CD4-positive, alpha-beta T cell treated with Interleukin-6 for 4 hours (primary cell): ENCODE results near the gene SLC2A2.

ENCODE experiments used
- DNase-seq: peaks from one replicate; pipeline ENCODE4 v3.0.0-alpha.2; 2020; ENCODE audit warnings: mixed read lengths

Gene SLC2A2

DNA sequence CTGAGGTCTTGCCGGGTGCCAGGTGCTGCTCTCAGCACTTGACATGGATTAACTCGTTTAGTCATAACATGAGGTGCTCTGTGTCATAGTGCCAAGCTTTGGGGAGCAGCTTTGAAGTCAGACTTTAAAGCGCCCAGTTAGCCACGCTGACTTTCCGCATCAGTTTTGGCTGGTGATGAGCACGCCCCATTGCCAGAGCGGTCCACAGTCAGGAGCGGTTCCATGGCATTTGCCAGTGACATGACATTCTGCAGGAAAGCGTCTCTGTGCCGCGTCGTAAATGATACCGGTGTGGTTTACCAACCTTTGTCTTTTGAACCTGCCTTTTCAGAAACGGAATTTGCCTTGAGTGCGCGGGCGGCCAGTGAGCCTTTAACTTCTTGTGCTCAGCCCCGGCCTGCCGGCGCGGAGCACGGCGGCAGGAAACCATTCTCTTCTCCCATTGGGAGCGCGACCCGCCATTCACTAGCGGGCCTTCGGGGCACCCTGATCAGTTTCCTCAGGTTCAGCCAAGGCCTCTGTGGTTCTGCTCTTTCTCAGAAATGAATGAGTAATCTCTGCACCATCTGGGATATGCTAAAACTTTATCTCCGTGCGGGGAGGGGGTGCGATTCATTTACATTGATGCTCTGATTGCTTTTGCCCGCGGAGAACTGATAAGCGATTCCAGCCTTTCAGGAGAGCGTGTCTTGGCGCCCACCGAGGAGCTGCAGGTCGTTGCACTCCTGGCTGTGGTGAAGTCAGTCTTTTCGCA lies 1.7 kb upstream of the SLC2A2 start:
- DNase-seq: peak; percentile 3

DNA sequence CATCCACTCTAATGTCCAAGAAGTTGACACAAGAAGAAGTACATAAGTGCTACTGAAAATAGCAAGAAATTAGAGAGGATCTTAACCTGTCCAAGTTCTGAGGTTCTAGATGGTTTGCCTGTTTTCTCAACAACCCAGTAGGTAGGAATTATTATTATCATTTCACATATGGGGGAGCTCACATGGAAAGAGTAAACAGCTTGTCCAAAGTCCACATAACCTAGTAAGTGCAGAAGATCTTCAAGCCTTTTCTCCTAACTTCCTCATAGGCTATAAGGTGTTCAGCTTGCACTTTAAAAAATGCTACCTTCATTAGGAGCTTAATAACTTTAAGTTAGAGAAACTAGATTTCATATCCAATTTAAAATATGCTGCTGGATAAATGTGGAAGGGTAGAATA lies 3.0 kb downstream of the SLC2A2 start:
- no peak for DNase-seq

DNA sequence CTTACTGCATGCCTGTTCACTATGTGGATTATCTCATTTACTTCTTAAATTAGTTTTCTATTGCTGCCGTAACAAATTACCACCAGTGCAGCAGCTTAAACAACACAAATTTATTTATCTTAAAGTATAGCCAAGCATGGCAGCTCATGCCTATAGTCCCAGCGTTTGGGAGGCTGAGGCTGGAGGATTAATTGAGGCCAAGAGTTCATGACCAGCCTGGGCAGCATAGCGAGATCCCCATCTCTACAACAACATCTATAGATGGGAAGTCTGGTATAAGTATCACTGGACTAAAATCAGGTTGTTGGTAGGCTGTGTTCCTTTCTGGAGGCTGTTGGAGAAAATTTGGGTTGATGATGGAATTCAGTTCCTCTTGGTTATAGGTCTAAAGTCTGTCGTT lies 5.1 kb downstream of the SLC2A2 start:
- no peak for DNase-seq

DNA sequence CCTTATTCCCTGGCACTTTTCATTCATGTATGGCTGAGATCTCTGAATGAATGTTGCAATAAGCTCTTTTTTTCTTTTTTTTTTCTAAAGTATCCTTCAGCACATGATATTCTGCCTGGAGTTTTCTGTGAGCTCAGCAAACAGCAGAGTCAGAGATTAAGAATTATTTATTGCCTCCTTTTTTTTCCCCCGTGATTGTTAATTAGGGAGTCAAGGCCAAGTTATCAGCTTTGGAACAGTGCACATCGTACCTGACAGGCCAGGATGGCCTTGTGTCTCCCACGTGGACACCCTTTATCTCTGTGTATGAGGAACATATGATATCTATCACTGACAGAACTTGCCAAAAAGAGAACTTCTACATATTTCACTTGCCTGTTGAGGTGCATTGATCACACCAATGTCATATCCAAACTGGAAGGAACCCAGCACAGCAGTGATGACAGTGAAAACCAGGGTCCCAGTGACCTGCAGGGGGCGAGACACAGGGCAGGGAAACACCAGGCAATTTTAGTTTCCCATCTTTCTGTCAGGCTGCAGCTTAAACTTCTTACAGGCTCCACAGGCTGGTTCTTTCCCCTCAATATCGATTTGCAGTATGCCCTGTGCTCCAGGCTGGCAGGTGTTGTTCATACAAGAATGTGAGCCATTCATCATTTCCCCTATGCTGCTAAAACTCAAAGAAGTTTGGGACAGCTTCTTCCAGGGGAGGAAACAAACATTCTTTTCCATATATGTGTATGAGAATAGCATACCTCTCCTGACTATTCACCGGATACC lies 8.2 kb downstream of the SLC2A2 start:
- no peak for DNase-seq

DNA sequence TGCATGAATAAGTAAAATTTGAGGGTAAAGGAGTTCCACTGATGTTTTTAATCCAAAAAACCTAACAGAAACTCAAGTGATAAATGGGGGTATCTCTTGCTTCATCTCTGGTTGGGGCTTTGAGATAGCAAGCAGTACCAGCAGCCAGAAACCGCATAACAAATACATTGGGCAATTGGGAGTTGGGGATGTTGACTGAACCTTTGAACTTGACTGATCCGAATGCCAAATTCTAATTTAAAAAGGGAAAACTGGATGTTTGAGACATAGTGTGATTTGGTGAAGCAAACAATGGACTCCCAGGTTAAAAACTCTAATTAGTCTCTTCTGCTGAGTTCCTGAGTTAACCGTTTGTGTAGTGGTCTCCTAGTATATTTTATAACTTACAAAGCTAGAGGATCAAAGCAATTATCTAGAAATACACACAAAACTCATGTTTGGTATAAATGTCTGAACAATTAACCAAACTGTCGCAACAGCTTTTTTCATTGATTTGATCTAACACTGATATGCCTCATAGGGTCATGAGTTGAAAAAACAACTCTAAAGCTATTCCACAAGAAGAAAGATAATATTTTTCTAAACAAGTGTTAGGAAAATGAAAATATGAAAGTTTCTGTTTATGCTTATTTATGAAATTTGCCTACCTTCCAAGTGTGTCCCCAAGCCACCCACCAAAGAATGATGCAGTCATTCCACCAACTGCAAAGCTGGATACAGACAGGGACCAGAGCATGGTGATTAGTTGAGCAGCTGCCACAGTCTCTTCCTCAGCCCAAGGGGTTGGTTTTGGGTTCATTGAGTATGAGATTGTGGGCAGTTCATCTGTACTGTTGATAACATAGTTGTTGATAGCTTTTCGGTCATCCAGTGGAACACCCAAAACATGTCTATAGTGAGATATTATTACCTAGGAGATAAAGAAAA lies 12.4 kb downstream of the SLC2A2 start:
- DNase-seq: no peak

DNA sequence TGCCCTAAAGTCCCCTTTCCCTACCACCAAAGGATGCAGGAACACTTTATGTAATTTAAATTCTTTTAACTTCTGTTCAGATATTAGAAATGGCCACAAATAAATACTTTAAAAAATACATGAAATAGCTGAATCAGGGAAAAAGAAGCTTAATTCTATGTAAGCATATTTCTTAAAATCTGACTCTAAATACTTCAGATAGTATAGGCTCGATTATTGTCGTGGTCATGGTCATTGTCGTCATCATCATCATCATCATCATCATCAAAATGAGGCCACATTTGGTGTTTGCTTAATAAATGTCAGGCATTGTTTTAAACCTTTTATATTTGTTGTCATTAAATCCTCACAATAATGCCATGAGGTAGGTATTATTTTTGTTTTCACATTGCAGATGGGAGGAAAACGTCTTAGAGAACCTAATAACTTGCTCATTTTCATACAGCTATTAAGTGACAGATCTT lies 14.6 kb downstream of the SLC2A2 start:
- no peak for DNase-seq

DNA sequence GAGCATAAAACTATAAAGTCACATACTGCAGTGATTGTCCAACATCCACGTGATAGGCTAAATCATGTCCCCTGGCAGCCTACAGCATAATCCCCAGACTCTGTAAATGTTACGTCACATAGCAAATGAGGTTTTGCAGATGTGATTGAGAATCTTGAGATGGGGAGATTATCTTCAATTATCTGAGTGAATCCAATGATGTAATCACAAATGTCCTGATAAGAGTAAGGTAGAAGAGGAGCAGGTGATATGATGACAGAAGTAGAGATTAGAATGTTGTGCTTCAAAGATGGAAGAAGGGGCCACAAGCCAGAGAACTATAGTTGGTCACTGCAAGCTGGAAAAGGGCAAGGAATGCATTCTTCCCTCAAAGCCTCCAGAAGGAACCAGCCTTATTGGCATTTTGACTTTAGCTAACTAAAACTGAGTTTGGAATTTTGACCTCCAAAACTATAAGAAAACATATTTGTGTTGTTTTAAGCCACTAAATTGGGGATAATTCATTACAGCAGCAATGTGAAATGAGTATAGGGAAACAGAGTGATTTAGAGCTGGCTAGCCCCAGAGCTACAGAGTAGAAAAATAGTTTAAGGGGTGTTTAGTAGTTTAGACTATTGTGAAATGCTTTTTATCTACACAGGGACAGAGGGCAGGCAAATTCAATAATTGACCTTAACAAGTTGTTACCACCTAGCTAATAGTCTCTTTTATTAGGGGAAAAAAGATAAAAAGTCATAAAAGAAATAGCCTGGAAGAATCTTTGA lies 15.2 kb downstream of the SLC2A2 start:
- no peak for DNase-seq

DNA sequence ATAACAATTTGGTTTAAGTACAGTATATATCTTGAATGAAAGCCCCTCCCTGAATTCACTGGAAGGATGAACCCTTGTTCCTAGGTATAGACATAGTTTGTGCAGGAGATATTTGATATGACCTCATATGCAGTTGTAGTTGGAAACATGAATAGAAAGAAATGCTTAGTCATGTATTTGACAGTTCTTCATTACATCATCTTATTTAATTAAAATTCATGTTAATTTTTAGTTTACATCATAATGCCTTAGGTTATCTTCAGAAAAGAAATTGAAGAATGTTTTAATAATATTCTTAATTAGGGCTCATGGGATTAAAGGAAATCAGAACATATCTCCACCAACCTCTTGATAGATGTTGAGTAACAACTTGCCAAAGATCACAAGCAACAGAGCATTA lies 19.2 kb downstream of the SLC2A2 start:
- DNase-seq: no peak

DNA sequence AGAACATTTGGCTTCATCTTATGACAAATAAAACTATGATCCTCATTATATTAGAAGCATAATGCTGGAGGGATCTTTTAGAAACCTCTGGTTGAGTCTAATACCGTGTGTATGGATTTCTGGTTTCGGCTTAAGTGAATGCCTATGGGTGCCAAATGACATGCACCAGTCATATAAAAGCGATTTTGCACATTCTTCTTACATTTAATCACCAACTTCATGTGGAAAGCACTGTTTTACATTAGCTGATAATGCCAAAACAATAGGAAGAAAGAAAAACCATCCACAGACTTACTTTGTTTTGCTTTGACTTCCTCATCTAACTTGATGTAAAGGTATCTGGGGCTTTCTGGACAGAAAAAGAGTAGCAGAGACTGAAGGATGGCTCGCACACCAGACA lies 20.9 kb downstream of the SLC2A2 start:
- no peak for DNase-seq

DNA sequence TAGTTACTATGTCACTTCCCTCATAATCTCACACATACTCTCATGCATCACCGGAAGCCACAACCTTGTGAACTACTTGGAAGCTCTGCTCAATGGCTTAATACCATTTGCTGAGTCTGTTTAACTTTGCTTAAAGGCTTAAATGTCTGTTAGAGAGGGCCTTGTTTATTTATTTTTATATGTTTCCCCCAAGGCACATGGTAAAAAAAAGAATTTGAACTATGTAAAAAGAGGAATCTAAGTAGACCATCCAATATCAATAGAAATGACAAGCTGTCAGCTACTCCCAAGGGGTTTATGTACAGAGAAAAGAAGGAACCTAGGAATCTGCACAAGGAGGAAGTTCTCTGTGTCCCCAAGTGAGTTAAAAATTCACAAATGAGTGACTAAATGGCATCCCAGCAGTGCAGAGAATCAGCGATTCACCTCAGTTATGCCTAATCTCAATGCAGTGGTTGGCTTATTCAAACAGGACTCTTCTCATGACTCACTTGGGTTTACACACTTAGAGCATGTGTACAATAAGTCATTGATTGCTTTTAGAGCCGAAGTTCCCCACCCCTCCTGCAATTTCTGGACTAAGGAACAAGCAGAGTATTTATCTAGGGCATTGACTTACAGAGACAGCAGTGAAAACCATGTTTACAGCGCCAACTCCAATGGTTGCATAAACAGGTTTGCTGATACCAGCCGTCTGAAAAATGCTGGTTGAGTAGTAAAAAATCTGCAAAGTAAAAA lies 24.4 kb downstream of the SLC2A2 start:
- no peak for DNase-seq

DNA sequence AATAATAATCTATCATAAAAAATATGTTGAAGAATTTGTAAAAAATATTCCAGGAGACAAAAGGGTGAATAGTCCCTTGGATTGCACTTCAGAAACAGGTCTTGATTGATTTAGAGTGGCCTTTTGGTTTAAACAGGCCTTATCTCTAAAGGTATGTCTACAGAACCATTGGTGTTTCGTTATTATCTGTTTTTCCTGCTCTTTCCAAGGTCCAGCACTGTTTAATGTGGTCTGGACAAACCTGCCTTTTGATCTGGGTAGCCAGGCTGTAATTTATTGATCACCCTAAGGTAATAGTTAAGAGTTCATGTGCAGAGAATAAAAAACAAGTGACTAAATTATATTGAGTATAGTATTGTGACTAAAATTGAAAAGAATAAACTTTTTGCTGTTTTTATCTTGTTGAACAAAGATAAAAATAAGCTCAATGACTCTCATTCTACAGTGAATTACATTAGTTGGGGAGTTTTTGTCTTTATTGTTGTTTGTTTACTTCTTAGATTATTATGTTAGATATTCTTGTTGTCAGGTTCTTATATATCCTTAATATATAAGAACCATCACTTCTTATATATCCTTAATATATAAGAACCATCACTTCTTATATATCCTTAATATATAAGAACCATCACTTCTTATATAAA lies 25.1 kb downstream of the SLC2A2 start:
- no peak for DNase-seq

DNA sequence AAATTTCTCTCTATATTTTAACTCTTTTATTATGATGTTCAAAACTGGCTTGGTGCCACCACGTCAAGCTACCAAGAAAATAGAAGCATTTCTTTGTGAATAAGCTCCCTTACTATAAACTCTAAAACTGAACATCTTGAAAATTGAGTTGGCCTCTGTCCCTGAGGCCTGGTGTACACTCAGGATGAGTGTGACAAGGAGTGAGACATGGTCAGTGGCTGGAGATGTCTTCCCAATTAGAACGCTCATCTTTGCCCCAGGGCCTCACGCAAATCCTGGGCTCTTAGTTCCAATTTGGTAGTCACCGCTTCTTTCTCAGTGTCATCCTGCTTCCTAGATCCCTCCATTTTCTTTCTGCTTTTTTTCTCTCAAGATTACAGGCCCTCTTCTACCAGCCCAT lies 26.2 kb downstream of the SLC2A2 start:
- no peak for DNase-seq

DNA sequence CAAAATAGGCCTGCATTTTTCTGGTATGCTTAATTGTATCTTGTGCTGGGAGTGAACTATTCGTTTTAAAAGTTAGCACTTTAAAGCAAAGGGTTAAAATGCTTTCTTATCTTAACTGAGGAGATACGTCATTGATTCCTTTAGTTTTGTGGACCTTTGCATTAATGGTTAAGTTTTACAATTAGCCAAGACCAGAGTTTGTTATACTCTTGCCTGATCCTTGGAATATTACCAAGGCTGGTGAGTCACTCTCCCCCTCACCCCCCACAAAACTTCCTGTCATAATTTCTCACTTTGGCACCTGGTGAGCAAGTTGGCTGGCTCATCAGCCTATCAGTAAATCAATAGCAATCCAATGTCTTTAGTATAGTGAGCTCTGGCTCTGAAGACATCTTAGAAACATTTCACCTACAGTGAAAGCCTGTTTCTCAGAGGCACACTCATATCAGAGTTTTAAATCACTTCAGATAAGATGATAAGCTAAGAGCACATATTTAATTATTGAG lies 26.7 kb downstream of the SLC2A2 start:
- no peak for DNase-seq

DNA sequence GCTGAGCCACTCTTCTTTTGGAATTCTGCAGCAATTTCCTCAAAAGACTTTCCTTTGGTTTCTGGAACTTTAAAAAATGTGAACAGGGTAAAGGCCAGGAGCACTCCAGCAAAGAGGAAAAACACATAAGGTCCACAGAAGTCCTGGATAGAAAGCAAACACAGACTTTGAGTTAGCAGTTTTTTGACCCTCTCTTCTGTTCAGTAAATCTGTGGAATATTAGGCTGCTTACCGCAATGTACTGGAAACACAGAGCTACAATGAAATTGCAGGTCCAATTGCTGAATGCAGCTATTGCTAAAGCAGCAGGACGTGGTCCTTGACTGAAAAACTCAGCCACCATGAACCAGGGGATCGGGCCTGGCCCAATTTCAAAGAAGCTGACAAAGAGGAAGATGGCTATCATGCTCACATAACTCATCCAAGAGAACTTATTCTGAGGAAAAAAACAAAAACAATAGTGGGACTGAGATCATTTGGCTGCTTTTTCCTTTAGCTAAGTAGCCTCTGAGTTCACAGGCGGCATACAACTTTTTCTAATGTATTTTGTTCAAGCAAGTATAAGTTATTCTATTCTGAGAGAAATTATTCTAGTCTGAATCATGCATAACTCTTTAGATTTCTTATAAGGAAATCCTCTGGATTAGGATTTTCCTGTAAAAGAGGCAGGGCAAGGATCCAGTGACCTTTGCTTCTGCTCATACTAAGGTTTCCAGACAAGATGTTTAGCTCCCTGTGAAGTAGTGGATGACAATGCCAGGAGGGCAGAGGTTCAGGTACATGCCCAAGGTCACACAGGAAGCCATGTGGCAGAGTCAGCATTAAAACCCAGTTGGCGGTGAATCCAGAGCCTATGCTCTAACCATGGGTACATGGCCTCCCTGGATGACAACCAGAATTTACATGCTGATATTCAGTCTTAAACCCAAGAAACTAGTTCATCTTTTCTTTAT lies 28.3 kb downstream of the SLC2A2 start:
- DNase-seq: no peak

DNA sequence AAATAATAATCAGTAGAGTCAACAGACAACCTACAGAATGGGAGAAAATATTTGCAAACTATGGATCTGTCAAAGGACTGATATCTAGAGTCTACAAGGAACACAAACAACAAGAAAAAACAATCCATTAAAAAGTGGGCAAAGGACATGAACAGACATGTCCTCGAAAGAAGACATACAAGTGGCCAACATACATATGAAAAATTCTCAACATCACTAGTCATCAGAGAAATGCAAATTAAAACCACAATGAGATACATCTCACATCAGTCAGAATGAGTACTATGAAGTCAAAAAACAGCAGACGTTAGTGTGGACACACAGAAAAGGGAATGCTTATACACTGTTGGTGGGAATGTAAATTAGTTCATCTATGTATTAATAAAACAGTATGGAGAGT lies 33.7 kb downstream of the SLC2A2 start:
- no peak for DNase-seq

DNA sequence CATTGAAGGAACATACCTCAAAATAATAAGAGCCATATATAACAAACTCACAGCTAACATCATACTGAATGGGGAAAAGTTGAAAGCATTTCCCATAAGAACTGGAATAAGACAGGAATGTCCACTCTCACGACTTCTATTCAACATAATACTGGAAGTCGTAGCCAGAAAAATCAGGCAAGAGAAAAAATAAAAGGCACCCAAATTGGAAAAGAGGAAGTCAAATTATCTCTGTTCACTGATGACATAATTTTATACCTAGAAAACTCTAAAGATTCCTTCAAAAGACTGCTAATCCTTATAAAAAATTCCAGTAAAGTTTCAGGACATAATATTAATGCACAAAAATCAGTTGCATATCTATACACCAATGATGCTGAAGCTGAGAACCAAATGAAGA lies 34.9 kb downstream of the SLC2A2 start:
- no peak for DNase-seq

DNA sequence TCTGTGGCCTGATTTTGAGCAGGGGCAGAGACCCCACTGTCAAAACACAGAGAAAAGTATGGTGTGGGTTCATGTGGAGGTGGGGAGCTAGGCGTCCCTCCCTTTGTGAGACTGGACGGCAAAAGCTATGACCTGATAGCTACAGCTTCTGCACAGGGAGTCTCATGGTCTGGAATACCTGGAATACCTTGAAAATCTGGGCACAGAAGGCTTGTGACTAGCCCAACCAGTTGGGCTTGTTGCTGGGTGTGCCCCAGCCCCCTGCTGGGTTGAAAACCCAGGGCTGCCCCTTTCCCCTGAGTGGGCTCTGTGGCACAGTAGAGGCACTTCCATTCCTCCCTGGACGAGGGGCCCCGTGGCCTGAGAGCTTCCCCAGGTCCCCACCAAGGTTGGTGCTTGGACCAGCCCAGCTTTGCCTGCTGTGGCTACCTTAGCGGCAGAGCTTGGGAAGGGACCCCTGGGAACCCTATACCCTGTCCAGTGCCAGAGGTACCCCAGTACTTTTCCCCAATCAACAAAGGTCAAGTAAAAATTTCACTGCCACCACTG lies 37.3 kb downstream of the SLC2A2 start:
- no peak for DNase-seq

DNA sequence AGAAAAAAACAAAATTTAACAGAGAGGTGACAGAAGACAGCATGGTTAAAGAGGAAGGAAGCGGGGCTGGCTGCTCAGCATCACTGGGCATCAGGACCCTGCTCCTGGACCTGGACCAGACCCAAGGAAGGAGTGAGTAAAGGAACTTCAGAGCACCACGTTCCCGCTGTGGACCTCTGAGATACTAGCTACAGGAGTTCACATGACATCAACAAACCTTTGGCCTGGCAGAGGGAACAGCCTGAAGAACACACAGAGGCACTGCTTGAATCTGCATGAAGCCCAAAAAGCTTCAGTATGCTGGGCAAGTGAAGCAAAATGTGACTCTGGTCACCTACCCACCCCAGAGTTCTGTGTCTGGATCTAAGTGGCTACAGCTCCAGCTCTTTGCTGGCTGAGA lies 38.1 kb downstream of the SLC2A2 start:
- no peak for DNase-seq

DNA sequence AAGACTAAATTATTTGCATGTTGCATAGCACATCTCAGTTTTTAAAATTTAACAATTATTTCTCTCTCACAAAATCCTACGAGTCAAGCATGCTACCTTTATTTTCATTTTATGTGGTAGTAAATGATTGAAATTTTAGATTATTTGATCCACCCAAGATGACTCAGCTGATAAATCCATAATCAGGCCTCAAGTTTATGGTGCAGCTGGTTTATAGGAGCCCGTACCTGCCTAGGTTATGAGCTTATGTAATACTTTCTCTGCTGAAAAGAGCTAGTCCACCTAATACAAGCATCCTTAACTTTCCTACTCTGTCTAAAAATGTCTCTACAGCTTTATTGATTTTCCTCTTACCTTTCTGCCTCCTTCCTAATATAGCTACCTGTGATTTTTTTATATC lies 41.2 kb downstream of the SLC2A2 start:
- DNase-seq: no peak

DNA sequence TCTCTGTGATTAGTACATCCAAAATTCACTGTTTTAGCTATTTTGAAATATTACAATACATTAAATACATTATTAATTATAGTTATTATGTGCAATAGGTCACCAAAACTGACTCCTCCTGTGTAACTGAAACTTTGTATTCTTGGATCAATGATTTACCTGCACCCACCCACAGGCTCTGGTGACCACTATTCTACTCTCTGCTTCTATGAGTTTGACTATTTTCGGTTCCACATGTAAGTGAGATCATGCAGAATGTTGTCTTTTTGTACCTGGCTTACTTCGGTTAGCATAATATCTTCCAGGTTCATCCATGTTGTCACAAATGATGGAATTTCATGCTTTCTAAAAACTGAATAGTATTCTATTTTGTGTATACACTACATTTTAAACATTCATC lies 43.8 kb downstream of the SLC2A2 start:
- no peak for DNase-seq
